Heart left ventricle (tissue), 13 donors: ENCODE data around the gene NEDD9.

Experiments
- CTCF ChIP-seq, 12 donors: fragments of 200-600 bp; sonication (generic) in 4 of 12; IDR thresholded peaks; one replicate each; pipeline versions ENCODE4 v1.5.0 to v1.8.0; 2018 to 2022; ENCODE audit warnings: antibody characterized with exemption in 12 of 12, mild to moderate bottlenecking in 5 of 12
- POLR2A ChIP-seq, 2 donors: fragments of 450-650 bp; IDR thresholded peaks; one replicate each; pipeline ENCODE4 v1.6.1; 2017; ENCODE audit warnings: antibody characterized with exemption in 2 of 2, mild to moderate bottlenecking in 2 of 2, moderate library complexity in 2 of 2
- donor health status: ischemic (EF 13 %, LVEDD 7.1; RV severe dilation, severe dysfunction).
- donor health status: DM: no; HTN: yes; CAD: no.
- donor health status: DM: no; HTN: no; CAD: no.
- donor health status: ischemic (EF 25% LVEDD 6.9; RV normal size, moderate dysfunction).
- donor health status: ischemic (EF 25% LVEDD 5.7; RV mildly dilated, moderate dysfunction).
- donor health status: ischemic (EF 35%, LVEDD 5.7; RV mildly dilated, moderate dysfunction).
- donor health status: nonischemic (EF 11% LVEDD 7.7; RV severe dilation, severe dysfunction).
- donor health status: DM: yes; HTN: yes; CAD: no.
- donor health status: PGD.
- donor health status: ischemic (EF 29% LVEDD 5.4; RV normal size, mild dysfunction).
- donor health status: nonischemic (EF 23%, LVEDD 6.1; RV moderate dilation, normal function).

- no peak for TF ChIP-seq CTCF (IDR thresholded peaks at IDR 0.05)
- TF ChIP-seq POLR2A (IDR thresholded peaks at IDR 0.05), result no peak
Measured at GRCh38 chr6:11192167-11192566, 40.3 kb downstream of the NEDD9 start.
